ENCODE measurements around the gene SGCE.

The SGCE gene

GRCh38 chr7:94623820-94624219 lies 32.1 kb downstream of the SGCE start:
- DNase-seq (ENCODE audit: low read depth) = no peak

DNA sequence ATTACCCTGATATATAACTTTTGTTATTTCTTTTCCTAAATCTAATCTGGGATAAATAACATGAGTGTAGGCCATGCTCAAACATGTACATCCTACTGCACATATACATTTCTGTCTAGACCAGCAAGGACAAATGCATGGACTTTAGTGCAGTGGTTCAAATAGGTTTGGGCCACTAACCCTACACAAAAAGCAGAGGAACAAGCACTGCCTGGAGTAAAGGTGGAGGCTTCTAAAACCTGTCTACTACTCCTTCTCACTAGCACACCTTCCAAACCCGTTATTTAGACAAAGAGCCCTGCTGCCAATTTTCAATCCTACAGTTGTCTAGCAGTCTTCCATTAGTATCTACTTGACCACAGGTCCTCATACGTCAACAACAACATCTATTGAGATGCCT lies 34.8 kb downstream of the SGCE start:
- no peak for DNase-seq (ENCODE audit: low read depth)

DNA sequence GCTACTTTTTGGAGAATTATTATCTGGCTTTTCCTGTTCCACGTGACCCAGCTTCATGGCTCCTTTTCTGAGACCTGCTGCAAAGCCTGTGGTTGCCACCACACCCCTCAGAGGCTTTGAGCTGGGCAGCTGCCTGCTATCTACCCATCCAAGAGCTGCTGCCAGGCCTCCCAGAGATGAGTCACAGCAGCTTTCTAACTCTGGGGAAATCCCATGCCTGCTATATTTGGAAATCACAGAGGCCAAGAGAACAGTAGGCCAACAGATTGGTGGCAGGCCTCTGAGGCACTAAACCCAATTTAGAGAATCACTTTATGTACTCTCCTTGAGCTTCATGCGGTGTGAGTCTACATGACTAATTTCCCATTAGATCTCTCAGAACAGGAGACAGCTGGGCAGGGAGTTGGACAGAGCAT lies 35.2 kb downstream of the SGCE start:
- DNase-seq (ENCODE audit: low read depth) = peak; percentile 0

DNA sequence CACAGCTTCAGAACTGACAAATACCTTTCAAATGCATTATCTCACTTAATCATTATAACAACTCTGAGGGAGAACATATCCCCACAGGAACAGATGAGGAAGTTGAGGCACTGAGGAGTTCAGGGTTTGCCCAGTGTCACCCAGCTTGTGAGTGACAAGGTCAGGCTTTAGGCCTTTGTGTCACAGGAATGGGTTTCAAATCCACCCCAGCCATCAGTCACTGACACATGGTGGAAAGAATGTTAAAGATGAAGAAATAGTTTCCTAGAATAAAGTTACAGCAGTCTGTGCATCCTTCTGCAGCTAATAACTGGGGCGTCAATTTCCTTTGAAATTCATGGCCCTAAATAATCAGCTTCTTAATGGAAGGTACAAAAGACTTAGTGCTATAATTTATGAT lies 37.8 kb downstream of the SGCE start:
- DNase-seq (ENCODE audit: low read depth) = no peak

- DNase-seq (ENCODE audit: low read depth) = no peak
Measured at GRCh38 chr7:94616855-94617254, 39.1 kb downstream of the SGCE start.

- DNase-seq (ENCODE audit: low read depth) = no peak
Measured at GRCh38 chr7:94615666-94616065, 40.3 kb downstream of the SGCE start.

DNA sequence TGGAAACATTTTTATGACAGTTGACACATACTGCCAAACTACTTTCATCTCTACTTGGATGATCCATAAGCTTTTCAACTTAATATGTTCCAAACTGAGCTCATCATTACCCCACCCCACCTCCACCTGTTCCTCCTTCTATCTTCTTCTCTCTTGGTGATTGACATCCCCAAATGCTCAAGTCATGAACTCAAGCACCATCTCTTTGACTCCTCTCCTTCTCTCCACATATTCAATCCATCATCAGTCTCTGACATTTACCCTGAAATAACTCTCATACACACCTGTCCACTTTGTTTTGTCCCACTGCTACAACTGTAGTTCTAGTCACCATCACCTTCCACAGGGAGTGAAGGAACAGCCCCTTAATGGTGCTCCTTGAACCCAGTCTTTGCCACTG lies 43.3 kb downstream of the SGCE start:
- no peak for DNase-seq (ENCODE audit: low read depth)

- DNase-seq (ENCODE audit: low read depth) = no peak
Measured at GRCh38 chr7:94612253-94612652, 43.7 kb downstream of the SGCE start.

GRCh38 chr7:94609561-94609960 lies 46.4 kb downstream of the SGCE start:
- DNase-seq (ENCODE audit: low read depth) = no peak

DNA sequence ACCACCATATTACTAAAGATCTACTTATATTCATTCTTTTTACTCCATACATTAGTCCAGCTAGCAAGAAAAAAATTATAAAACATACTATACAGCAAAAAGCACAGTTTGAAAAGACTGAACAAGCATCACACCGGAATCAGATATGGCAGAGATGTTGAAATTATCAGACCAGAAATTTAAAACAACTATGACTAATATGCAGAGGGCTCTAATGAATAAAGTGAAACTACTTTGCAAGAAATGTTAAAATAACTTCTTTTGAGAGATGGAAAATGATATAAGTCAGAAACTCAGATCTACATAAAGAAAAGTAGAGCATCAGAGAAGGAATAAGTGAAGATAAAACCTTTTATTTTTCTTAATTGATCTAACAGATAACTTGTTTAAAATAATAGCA lies 50.9 kb downstream of the SGCE start:
- DNase-seq (ENCODE audit: low read depth) = no peak

GRCh38 chr7:94602181-94602580 lies 53.8 kb downstream of the SGCE start:
- DNase-seq (ENCODE audit: low read depth) = no peak

GRCh38 chr7:94600267-94600666 lies 55.7 kb downstream of the SGCE start:
- no peak for DNase-seq (ENCODE audit: low read depth)

DNA sequence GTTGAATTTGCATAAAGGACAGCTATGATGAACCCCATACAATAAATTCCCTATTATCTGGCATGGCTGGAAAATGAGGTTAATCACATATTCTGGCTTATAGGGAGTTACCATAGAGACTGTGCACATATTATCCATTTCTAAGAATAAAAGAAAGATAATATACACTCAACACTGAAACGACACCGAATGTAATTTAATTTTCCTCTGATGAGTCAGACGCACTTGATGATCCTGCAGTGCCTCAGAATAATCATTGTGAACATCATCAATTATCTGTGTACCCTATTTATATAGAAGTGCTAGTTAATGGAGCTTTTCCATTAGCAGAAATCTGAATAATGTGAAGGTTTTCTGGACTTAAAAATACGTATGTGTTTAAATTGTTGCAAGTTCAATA lies 60.2 kb downstream of the SGCE start:
- no peak for DNase-seq (ENCODE audit: low read depth)

DNA sequence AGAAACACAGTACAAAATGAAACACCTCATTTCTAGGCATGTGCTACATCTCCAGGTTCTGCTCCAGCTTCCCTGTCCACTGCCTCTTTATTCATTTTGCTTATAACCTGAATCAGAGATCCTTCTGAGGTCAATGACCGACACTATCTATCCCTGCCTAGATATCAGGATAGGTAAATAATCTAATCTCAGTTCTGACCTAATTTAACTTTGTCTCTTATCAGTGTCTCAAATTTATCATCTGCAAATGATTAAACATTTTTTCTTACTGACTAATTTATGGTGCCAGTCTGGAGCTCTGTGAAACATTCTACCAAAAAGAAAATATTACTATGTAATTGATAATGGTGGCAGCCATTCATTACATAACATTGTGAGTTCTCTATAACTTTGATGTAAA lies 61.1 kb downstream of the SGCE start:
- DNase-seq (ENCODE audit: low read depth) = no peak

DNA sequence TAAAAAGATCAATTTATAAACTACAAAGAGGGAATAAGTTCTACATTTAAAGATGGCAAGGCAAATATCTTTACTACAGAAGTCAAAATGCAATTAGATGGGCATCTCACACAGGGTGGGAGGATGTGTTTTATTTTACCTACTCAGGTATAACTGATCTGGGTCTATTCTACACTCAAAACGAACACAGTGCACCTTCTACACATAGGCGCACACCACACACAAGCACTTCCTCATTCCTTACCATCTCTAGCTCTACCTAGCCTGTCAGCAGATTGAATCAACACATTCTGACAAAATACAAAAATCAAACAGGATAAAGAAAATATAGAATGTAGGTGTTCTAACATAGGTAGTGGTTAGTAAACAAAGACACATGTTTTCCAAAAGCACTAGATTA lies 64.8 kb downstream of the SGCE start:
- DNase-seq (ENCODE audit: low read depth) = no peak

GRCh38 chr7:94590526-94591162 lies 65.3 kb downstream of the SGCE start:
- no peak for DNase-seq (ENCODE audit: low read depth)

- no peak for DNase-seq (ENCODE audit: low read depth)
Measured at GRCh38 chr7:94588075-94588474, 67.9 kb downstream of the SGCE start.

GRCh38 chr7:94584113-94584512 lies 71.8 kb downstream of the SGCE start:
- DNase-seq (ENCODE audit: low read depth) = no peak

GRCh38 chr7:94580601-94581000 lies 75.3 kb downstream of the SGCE start:
- DNase-seq (ENCODE audit: low read depth) = no peak

- DNase-seq (ENCODE audit: low read depth) = no peak
Measured at GRCh38 chr7:94579470-94579869, 76.5 kb downstream of the SGCE start.

DNA sequence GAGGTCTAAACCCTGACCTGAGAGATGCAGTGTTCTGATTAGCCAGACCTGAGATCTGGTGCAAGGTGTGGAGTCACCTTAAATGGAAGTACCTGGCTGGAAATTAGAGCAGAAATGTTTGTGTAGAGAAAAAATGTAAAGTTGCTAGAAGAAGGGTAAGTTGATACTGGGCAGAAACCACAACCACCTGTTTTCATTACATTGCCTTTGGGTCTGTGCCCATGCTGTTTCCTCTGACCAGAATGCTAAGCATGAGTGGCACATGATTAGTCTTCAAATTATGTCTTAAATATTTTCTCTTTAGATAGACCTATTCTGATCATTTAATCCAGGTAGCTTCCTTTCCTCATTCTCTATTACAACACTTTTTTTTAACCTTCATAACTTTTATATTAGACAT lies 77.3 kb downstream of the SGCE start:
- DNase-seq (ENCODE audit: low read depth) = no peak

DNA sequence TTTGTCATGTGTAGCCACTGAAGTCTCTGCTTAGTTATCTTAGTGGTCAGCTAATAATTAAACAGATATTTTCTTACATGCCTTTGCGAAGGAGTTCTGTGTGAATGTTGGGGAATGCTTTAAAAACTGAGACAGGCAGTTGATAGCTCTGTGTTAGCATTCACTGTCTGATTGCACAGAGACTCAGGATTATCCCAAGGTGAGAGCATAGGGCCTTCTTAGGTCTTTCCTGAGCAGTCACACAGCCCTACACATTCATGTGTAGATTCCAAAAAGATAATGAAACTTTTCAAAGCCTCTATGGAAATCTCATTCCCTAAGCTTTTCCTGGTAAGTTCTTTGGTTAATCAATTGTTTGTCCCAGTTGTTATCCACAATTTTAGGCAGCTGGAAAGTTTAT lies 78.6 kb downstream of the SGCE start:
- no peak for DNase-seq (ENCODE audit: low read depth)

DNA sequence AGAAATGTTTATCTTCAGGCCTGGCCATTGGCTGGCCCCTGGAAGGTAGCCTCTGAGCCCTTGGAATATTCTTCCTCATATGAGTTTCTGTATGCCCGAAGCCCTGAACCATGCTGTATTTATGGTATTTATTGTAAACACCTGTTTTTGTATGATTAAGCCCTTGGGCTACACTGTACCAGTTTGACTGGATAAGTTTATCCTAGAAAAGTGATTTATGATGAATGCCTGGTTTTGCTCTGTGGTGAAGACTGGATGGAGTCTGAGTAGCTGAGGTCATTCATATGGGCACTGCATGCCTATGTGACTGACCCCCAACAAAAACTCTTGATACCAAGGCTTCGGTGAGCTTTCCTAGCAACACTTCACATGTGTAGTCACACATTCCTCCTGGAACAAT lies 79.6 kb downstream of the SGCE start:
- DNase-seq (ENCODE audit: low read depth) = no peak

DNA sequence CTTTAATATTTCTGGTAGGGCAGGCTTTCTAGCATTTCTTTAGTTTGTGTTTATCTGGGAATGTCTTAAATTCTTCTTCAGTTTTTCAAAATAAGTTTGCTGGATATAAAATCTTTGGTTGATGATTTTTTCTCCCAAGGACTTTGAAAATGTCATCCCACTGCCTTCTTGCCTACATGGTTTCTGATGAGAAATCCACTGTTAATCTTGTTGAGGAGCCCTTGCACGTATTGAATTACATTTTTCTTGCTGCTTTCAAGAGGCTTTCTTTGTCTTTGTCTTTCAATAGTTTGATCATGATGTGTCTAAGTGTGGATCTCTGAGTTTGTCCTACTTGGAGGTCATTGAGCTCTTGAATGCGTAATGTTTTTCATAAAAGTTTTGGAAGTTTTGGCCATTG lies 80.3 kb downstream of the SGCE start:
- no peak for DNase-seq (ENCODE audit: low read depth)

GRCh38 chr7:94571816-94572215 lies 84.1 kb downstream of the SGCE start:
- DNase-seq (ENCODE audit: low read depth) = no peak

Measured in T-helper 22 cell (primary cell).